ENCODE data around the gene PCDH9.
"Not testable (repeated sequence)": the region's sequence is repeated elsewhere in the genome, so short reads cannot be mapped to it uniquely, and the experiment has no call there.

The PCDH9 gene

DNA sequence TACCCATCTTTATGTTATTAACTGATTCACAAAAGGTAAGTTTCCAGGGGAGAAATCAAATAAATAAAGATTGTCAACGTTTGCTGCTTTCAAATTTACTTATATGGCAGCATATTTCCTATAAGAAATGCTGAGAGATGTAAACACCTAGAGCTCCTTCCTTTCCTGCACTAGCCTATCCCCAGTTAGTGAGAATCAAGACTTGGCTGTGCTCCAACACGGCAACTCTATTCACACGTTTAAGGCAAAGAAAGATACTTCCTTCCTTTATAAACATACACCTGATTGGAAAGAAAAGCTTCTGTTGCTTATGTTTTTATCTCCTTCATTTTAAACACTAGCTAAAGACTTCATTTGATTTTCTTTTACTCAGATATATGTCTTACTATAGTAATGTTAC, 107.0 kb downstream of the PCDH9 start:
- no peak for DNase-seq

- DNase-seq = no peak
Measured at GRCh38 chr13:67122251-67122650, 107.9 kb downstream of the PCDH9 start.

DNA sequence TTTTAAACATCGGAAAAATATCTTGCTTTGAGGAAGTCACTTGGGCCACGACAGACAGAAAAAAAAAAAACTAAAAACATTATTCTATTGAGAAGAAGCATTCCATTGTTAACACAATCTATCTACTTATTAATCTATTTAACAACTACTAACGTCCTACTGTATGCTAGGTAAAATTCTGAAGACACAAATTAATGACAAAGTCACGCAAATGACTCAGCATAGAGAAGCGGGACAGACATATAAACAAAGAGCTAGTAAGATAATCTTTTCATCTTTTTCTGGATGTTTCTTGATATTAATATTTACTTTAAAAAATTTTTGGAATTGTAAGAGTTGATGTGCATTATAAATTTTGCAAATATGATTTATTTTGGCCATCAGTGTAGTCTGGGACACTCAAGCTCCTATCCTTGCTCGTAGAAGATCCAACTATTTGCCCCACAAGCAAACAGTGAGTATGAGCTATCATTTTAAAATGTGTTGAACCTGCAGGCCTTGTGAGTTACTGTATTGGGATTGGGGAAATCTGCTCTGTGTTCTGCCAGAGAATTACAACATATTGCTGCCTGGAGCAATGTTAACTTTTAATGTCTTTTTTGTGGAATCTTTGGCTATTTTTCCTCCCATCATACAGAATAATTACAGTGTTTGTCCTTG, 109.1 kb downstream of the PCDH9 start:
- DNase-seq = no peak

DNA sequence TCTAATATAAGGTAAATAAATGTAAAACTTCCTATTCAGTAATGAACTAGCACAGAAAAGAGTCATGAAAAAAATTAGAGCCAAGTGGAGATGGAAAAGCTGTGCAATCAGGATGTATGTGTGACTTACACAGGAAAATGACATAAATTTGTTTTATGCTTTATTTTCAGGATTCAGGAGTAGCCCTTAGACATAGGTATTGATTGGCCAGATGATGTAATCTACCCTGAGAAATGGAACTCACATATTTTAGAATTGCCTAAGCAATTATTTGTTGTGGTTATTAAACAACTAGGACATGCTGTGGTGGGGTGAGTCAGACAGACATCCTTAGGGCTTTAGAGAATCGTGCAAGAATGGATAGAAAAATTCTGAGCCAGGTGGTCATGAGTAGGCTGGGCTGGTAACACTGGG, 110.6 kb downstream of the PCDH9 start:
- DNase-seq = no peak

GRCh38 chr13:67118277-67118676, 111.9 kb downstream of the PCDH9 start:
- no peak for DNase-seq

DNA sequence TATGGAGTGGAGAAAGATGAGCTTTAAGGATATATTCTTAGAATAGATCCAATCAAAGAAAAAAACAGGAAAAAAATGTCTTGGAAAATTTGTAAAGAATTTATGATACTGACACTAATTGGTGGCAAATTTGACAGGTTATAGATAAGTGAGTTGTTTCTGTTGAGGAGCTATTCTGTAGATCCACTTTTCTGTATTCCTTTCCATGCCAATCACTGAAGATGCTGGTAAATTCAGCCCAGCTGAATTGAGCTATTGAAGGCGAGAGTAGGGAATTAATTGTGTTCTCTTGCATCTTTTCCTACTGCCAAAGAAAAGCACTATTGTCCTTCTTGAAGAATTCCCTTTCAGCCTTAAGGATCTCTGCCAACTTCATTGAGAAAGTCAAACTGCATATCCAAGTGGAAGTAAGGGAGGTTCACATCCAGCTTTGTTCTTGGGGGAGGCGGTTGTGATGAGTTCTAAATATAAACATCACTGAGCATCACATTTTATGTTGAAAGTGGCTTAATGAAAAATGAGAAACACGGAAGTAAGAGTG, 113.1 kb downstream of the PCDH9 start:
- no peak for DNase-seq

- DNase-seq = no peak
Measured at GRCh38 chr13:67107979-67108378, 122.2 kb downstream of the PCDH9 start.

DNA sequence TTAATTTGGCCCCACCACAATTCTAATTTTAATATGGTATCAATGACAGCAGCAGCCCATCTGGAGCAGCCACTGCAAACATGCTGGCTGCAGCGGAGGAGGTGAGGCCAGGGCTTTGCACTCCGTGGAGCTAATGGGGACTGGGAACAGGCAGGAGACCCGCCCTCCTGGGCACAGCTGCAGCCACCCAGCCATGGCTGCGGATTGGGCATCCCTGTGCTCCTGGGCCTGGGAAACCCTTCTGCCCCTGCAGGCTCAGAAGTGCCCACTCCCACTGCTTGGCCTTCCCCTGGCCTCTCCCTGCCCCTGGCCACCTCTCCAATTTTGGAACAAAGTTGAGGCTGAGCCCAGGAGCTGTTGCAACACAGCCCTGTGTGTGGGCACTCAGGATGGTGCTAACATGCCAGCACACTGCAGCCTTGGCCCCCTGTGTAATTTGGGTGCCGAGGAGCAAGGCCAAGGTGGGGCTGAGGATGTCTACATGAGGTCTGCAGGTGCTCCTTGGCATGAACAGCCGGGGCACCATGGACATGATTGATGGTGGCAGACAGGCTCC, 123.6 kb downstream of the PCDH9 start:
- no peak for DNase-seq

DNA sequence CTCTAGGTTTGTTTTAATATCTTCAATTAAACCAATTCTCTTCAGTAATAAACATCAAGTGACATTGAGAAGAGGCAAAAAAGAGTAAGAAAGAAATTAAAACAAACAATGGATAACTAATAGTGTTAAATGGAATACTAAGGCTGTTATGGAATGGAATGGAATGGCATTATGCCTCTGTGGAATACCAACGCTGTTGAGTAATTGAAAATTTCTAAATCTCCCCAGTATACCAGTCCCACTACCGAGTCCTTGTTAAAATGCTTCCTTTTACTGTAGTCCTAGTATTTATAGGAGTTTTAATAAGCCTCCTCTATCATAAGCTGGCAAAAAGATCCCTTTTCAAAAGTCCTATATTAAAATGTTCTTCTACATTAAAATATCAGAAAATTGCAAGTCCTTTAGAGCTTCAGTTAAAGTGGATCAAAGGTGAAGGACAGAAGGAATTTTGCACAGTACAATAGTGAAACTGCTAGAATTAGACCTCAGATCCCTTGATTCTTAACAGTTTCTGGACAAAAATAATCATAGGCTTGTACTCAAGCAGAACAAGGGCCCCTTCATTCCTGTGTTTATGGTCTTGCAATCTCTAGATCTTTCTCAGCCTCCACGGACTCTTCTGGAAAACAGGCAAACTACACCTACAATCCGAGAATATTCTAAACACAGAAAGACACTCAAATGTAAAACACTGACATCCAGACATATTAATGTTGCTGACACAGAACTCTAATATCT, 128.2 kb downstream of the PCDH9 start:
- DNase-seq = no peak

DNA sequence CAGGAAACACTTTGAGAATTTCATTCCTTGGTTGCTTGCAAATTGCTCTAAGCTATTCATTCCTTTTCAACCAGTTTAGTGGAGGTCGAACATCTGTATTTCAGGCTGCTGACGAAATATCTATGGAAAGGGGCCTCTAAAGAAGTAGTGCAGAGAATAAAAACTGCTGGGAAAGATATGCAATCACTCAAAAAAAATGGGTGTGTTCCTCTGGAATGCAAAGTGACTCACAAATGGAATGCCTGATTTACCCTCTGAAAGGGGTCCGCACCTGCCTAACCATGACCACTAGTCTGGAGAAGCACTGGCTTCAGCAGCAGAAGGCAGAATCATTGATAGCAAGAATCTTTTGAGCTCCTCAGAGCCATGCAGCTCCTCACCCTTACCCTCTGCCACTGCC, 129.4 kb downstream of the PCDH9 start:
- no peak for DNase-seq

DNA sequence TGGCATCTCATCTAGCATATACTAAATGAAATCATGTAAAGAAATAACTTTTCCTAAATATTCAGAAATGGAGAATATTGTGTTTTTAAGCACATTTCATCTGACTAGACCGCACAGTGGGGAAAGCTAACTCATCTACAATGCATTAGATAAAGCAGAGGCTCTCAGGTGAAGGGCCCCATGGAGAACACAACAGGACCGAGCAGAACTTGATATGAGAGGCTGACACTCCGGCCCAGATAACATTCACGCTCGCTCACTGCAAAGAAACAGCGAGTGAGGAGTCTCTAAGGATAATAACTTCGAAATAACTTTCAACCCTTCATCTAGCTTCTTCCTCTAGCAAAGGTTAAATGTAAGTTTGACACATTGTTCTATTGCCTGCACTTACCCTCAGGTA, 130.6 kb downstream of the PCDH9 start:
- DNase-seq = no peak

DNA sequence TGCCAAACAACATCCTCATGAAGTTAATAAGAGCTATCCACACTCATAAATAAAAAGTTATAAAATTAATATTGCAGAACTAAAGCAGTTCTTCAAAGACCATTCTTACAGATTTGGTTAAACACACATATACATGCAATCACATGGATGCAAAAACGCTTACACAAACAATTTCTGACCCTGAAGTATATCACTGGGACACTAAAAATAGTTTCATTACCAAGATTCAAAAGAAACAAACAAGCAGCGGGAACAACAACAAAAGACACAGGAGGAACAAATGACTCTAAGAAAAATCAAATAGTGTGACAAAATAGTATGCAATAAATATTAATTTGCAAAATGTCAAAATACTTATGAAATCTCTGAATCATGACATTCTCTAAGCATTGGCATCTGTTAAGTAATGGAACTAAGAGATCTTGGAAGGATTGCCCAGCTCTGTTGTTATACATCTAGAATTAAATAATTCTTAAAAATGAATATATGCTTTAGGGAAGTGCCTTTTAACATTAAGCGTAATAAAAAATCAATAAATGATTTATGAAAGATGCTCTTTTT, 132.2 kb downstream of the PCDH9 start:
- DNase-seq = no peak

DNA sequence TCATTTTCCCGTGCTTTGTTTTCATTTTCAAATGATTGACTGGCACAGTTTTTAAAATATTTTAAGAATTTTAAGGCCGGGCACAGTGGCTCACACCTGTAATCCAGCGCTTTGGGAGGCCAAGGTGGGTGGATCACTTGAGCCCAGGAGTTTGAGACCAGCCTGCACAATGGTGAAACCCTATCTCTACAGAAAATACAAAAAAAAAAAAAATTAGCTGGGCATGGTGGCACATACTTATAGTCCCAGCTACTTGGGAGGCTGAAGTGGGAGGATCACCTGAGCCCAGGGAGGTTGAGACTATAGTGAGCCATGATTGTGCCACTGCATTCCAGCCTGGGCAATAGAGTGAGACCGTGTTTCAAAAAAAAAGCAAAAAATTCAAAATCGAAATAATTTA, 133.2 kb downstream of the PCDH9 start:
- DNase-seq = not testable (repeated sequence)

GRCh38 chr13:67096418-67096817, 133.7 kb downstream of the PCDH9 start:
- no peak for DNase-seq

- no peak for DNase-seq
Measured at GRCh38 chr13:67095621-67096020, 134.5 kb downstream of the PCDH9 start.

GRCh38 chr13:67094952-67095351, 135.2 kb downstream of the PCDH9 start:
- DNase-seq = no peak

DNA sequence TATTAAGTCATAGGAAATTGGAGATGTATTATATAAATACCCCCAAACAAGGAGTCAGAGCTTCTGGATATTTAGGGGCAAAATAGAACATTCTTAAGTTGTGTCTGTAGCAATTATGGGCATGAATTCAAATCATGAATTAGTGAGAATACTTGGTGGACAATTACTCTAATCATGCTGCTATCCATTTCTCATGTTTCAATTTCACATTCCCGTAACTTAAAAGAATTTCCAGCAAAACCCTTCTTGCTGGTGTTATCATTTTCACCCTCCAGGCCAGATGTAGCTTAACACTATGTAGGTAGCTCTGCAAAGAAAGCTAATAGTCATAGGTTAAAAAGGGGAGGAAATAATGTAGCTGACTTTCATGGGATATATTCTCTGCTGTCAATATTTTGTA, 136.1 kb downstream of the PCDH9 start:
- no peak for DNase-seq

DNA sequence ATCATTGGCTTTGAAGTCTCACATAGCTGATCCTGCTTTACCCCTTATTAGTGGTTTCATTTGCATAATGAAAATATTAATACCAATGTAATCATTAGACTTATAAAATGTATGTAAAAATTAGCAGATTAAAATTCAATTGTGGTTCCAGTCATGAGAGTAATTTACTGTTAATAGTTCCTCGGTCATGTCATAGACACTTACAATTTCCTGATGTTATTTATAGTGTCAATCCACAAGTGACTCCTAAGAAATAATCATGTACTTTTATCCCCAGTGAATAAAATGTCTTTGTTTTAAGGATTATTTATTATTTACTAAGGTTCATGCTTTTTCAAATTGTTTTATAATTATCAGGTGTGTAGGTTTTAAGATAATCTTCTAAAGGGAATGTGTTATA, 138.5 kb downstream of the PCDH9 start:
- no peak for DNase-seq

DNA sequence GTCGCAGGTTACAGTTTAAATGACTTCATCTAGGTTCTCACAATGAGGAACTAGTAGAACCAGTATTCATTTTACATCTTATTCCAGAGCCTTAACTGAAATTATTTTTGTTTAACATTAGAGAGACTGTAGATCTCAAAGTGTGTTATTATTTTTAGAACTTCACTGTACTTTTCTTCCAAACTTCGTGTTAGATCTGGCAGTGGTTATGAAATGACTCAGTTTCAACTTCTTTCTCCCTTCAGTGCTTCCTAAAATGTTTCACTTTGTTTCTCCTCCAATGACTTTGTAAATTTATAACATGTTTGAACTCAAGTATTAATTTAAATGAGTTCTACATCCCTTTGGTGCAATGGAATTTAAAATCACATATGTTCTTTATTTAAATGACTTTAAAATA, 139.3 kb downstream of the PCDH9 start:
- no peak for DNase-seq

DNA sequence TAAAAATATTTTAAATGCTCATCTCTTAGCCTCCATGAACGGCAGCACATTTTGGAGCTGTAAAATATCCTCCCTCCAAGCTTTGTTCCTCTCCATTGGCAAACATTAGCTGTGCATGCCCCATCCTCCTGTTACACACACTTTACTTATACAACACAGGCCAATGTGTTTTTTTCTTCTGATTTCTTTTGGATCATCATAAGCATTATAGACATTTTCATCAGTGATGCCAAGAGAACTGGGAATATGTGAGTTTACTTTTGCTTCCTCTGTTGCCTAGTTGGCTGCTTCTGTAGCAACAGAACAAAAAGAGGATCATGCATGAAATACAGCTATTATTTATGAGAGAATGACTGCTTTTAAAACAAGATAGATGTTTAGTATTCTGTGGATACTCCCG, 142.6 kb downstream of the PCDH9 start:
- DNase-seq = no peak

DNA sequence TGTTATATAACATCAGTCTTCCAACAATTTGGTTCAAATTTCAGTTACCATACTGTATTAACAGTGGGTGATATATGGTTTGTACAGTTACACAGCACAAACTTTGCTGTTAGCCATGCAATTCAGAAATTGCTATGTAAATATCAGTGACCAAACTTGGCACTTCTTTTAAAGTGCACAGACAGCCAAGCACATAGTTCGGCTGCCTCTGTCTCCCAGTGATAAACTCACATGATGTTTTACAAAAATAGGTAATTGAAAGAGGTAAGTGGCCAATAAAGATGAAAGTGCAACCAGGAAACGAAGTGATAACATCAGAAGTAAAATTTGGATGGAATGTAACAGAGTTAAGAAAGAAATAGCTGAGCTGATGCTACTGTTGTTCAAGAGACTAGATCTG, 143.9 kb downstream of the PCDH9 start:
- DNase-seq = no peak

- no peak for DNase-seq
Measured at GRCh38 chr13:67084066-67084465, 146.1 kb downstream of the PCDH9 start.

DNA sequence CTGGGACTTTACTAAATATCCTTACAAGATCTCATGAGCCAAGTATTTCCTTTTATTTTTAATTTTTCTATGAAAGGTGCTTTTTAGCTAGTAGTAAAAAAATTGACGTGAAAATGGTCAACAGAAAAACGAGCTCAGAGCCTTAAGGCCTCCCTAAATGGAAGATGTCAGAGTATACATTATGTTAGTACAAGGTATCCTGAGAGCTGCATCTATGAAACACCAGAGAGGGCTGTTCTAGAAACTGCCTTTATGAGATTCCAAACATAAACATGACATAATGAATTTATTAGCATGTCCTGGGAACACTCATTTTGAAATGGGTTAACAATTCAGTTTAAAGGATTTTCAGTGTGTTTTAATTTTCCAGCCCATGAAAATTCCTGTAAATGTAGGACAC, 146.6 kb downstream of the PCDH9 start:
- DNase-seq = no peak

DNA sequence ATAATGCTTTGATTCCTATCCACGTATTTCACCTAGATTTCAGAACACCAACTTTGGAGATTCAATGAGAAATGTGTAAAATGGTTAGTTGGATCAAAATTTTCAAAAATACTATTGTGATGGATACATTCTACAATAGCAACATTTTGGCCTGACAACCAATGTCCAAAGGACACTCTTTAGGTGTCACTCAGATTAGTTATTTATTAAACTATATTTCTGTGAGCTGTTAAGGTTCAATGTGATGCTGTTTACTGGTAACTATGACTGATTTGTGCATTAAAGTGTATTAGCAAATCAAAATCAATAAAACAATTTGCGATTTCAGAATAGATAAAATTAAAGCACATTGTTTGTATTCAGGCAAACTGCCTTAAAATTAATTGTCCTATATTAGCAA, 149.8 kb downstream of the PCDH9 start:
- no peak for DNase-seq
